CD4-positive, alpha-beta T cell treated with Interleukin-1 beta for 1 hour (primary cell): ENCODE results near the gene LMCD1.

Experiments used
- DNase-seq, 2 donors: peaks; one replicate each; pipeline ENCODE4 v3.0.0-alpha.2; 2020 to 2022

LMCD1 gene, protein sequence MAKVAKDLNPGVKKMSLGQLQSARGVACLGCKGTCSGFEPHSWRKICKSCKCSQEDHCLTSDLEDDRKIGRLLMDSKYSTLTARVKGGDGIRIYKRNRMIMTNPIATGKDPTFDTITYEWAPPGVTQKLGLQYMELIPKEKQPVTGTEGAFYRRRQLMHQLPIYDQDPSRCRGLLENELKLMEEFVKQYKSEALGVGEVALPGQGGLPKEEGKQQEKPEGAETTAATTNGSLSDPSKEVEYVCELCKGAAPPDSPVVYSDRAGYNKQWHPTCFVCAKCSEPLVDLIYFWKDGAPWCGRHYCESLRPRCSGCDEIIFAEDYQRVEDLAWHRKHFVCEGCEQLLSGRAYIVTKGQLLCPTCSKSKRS

DNA sequence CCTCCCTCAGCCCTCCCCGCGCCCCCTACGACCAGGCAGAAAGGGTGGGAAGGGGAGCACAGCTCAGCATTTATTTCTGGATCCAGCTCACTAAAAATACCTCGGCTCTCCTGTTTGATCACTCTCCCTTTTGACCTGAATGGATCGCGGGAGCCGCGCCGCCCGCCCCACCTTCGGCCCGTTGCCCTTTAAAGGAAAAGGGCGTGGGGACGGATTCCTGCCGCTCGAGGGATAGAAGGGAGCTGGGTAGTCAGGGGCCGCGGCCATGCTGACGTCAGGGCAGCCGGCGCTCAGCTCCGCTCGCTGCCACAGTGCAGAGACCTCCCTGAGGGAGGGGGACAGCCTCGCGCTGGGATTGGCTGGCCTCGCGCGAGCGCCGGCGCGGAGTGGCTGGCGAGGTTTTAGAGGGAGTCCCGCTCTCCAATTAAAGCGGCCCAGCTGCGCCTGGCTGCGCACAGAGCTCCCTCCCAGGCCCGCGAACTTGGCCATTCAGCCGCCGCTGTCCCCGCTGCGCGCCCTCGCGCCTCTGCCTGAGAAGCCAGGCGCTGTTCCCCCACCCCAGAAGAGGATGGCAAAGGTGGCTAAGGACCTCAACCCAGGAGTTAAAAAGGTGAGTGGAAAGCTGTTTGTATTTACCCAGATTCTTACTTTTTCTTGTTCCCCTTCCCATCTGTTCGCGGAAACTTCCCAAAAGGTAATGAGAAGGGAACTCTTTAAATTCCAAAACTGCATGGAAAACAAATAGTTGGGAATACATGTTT, at the start of gene LMCD1:
LMCD1 (plus strand) TSS at position 453 of the 761 bp plus-strand sequence; CDS start at position 569, 116 bp downstream.
- DNase-seq = peak; percentile 85 to 88

DNA sequence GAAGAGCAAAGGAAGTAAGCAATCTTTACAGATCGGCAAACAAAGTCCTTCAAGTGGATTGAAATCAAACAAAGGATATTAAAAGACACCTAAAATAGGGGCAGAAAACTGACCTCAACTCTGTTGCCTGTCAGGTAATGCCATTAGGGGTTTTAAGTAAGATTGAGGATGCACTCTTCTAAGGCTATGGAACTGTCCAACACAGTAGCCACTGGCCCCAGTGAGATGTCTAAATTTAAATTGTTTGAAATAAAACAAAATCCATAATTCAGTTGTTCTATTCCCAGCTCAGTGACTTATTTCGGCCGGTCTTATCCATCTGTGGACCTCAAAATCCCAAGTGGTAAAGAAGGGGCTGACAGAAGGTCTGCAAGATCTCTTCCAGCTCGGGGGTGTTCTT, 49.5 kb upstream of the LMCD1 start:
- no peak for DNase-seq

DNA sequence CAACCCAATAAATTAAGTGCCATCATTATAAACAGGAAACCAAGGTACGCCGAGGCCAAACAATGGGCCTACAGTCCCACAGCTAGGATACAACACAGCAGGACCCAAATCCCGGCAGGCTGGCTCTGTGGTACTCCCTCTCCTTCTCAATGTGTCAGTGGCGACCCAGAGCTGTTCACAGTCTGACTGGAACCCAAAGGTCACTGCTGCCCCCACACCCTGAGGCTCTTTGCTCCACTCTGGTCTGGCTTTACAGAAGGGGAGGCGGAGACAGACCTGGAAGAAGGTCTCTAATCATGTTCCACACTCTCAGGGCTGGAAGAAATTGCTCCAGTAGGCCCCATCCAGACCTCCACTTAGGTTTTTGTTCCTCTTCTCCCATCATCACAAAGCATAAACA, 48.5 kb upstream of the LMCD1 start:
- no peak for DNase-seq

DNA sequence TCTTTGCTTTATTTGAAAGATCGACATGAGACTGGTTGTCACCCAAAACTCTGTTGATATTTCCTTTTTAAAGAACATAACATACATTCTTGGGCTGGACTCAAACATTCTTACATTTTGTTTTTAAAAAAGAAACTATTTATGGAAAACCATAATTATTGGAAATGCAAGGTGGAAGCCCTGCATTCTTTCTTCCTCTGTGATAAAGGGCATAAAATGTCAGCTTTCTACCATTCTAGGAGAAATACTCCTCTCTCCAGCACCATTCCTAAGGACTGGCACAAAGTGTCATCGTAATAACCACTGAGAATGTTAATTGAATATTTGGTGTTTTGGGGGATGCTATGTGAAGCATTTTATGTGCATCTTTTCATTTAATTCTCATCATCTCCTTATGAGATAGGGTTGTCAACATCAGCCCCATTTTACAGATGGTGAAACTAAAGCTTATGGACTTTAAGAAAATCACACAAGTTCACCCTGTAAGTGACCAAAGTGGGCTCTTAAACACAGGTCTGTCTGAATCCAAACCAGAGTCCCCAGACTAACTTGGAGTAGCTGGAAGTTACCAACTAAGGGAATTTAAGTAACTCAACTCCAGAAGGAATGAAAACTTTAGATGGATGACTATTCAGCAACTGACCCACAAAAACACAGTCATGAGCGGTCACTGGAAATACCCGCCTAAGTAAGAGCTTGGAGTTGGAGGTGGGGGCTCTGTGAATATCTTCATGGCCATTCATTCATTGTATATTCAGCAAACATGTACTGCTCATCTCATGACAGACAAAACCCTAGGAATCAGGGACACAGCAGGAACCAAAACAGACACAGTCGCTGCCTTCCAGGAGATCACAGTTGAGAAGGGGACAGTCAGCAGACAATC, 45.9 kb upstream of the LMCD1 start:
- no peak for DNase-seq

DNA sequence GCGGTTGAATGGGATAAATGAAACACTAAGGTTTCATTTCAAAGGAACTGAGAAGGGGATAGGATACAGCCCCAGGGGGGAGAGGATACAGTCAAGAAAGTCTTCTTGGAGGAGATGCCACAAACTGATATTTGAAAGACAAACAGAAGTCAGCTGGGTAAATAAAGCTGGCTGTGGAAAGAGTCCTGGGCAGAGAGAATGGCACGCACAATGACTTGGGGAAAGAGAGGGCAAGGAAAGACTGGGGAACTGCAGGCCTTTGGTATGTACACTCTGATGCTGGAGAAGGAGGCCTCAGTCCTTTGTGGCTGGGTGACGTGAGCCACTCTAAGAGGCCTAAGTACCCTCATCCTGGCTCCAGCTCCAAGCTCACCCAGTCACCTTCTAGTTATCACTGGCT, 45.2 kb upstream of the LMCD1 start:
- DNase-seq = no peak

DNA sequence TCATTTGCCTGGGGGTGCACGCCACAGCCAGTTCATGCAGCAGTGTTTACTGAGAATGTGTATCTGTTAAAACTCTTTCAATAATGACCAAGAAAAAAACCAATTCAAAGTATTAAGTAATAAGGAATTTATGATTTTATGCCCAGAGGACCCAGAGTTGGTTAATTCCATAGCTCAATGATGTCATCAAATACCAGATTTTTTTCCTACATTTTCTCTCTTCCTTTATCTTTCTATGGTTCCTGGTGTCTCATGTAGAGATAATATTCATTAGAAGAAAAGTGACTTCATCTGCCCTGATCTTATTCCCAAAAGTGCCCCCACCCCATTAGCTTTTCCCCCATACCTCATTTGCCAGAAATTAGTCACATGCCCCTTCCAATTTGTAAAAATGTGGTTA, 44.6 kb upstream of the LMCD1 start:
- DNase-seq = no peak

DNA sequence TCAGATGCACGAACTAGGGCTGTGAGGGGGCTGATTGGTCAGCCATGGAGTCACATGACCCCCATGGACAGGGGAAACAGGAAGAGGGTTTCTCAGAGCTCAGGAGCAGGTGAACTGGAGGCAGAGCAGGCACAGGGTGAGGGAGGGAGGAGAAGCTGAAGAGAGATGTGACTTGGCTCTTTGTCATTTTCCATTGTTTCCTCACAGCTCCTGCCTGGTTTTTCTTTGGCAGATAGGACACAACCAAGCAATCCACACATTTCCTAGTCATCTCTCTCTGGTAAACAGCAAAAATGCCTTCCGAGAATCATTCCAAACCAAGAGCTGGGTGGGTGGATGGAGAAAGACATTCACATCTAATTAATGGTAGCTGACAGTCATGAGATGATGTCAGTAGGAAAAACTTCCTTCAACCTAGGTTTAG, 43.4 kb upstream of the LMCD1 start:
- DNase-seq = no peak

DNA sequence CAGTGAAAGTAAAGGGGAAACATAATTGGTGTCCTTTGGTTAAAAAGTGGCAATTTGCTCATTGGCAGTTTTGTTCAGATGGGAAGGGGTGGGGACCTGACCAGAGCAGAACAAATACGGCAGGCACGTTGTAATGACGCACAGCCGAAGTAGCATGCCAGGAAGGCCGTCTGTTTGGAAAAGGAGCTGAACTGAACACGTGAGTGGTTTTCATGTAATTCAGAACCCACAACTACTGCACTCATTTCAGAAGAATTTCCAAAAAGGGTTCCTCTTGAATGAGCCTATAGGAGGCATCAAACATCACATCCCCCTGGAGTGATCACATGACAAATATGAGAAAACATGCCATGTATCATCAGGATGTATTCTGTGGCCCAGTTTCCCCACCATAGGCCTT, 42.9 kb upstream of the LMCD1 start:
- no peak for DNase-seq

DNA sequence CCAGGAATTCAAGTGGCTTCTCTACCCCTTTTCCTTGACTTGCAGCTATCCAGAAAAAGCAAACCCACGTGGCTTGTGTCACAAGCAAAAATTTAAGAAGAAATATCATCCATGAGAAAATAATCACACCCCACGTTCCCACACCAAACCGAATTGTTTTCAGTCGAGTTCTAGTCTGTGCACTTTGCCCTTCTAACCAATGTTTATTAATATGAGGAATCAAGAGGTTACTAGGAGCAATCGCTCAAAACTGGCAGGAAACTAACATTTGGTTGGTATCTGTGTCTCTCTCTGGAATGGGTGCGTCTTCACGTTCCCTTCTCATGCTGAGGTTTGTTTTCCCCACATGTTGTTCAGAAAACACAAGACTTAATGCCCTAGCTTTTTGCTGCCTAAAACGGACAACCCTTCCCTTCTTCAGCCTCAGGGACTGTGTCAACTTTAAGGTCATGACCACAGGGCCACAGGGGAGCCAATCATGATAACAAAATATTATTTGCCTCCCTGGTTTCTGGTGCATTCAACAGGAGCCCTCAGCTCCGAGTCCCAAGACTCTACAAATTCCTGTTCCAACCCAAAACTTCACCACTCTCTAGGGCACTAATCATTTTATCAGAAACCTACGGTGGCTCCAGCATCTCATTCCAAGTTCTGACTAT, 41.4 kb upstream of the LMCD1 start:
- DNase-seq = no peak

DNA sequence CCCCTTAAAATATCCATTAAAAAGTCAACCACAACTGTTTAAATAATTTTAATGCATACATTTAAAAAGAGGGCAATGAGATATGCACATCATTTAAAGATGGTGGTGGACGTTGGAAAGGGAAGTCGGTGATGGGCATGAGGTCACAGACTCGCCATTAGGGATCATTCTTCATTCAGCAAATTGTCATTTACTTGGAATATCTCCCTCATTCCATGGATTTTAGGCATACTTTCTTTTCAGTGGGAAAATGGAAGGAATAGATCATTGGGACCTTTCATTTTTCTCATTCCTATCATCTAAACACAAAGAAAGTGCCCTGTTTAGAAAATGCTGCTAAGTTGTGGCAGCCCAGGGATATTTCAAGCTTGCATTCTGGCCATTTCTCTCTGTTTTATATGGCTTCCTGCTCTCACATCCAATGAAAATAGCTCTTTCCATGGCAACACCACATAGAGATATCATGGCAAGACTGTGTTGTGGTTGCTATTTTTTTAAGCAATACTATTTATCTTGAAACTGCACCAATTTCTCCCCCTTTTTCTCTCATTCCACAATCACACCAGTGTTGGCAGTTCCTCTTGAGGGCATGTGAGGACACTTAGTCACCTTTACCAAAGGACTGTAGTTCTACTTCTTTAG, 40.7 kb upstream of the LMCD1 start:
- DNase-seq = no peak

DNA sequence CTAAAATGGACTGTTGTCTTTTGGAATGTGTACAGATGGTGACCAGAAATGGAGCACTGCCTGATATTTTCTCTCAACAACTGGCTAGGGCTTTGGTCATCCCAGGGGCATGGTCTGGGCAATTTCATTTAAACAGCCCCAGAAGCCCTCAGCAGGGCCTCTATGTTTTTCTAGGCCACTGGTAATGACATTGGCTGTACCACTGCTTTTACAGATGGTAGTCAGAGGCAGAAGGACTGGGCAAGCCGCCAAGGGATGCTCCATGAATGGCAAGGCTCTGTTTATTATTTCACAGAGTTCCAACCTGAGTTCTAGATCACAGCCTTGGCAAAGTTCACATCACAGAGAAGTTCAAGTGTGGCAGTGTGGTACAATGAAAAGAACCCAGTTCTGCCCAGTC, 37.0 kb upstream of the LMCD1 start:
- DNase-seq = no peak

DNA sequence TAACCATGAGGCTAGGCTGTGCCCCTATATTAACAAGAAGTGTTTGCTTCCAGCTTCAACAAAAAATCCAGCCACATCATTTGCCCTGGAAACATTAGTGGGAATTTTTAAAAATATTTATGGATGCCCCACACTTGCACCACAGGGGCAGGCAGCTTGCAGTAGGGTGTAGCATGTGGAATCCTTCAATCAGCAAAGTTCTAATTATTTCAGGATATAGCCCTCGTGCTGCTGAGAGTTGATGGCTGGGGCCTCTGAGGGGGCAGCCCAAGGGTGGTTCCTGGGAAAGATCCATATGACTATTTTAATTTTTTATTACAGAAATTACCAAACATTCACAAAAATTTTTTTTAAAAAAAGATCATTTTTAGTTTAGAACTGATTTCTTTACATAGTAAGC, 35.1 kb upstream of the LMCD1 start:
- DNase-seq = no peak

DNA sequence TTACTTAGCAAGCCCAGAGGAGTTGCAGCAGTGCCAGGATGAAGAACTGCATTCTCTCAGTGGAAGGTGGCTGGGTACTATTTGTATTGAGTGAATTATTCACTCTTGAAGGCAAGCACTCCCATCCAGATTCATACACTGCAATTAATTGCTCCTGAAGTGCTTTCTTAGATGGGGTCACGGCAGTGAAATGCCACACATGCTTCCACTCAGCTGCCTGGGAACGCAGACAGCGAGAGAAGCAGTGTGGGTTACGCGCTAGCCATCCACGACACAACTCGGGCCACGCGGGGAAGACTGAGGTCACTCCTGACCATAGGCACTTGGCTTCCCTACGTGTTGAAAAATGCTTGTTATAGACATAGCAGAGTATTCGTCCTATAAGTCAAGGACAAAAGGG, 30.8 kb upstream of the LMCD1 start:
- no peak for DNase-seq

DNA sequence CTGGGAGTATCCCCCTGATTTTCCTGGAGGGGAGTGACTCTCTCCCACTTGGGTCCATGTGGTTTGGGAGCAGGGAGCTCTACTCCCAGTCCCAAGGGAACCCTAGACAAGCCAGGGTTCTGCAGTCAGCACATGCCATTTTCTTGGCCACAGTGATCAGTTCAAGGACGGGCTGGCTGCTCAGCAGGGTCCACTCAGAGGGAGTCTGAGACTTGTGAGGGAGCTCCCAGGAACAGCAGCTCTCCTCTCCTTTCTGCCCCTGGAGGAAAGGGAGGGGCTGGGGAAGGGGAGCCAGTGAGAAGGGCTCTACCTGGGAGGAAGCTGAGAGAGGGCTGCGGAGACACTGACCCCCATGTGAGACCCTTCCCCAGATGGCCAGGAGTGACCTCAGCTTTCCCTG, 29.1 kb upstream of the LMCD1 start:
- no peak for DNase-seq

DNA sequence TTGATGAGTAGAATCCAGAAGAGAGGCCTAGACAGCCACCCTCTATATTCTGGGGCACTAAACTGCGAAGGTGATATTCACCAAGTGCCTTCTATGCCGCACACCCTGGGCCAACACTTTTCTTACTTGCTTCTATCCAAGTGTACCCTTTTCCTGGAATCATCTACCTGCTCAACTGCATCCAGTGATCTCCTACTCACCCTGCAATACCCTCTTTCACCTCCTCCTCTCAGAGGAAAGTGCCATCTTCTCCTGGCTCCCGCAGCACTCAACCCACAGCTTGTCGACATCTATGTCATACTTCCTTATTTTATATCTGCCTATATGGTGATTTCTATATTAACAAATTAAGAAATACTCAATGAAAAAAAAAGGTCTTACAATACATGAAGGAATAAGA, 28.6 kb upstream of the LMCD1 start:
- no peak for DNase-seq

DNA sequence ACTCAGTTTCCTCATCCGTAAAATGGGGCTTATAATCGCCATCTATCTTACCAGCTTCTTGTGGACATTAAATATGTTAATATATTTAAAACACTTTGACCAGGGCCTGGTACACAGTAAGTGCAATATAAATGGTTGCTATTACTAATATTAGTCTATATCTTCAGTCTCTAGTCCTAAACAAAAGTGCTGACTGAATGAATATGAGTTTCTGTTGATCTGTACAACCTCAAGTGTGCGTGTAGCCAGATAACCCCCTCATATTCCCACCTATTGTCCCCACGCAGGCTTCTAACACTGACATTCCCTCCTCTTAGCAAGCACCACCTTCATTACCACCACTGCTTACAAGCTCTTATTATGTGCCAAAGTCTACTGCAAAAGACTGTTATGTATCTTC, 27.6 kb upstream of the LMCD1 start:
- DNase-seq = no peak

DNA sequence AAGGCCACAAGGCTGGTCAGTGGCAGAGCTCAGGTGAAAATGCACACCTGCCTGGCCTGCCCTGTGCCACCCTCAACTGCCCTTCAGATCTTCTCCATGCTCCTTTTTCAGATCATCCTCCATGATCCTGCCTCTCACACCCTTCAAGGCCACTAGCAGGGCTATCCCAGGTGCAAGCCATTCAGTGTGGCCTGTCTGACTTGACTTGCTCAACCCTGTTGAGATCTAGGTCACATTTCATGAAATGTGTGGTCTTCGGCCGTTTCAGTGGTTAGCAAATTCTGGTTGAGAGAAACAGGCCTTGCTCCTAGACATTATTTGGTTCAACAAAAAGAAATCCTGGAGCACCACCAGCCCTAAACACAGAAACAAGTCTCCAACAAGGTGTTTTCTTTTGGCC, 26.6 kb upstream of the LMCD1 start:
- no peak for DNase-seq

DNA sequence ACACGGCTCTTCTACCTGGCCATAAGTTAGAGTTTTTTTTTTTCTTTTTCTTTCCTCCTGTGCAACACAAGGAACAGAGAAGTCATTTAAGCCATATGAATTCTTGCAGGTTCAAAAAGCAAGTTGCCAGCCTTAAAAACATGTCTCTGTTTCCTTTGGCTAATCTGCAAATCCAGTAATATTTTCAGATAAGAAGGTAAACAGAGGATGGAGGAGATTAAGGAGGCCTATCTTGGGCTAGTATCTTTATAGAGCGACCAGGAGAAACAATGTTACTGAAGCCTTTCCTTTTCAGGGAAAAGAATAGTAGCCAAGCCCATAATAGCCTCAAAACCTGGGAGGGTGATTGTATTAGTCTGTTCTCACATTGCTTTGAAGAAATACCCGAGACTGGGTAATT, 20.9 kb upstream of the LMCD1 start:
- no peak for DNase-seq

DNA sequence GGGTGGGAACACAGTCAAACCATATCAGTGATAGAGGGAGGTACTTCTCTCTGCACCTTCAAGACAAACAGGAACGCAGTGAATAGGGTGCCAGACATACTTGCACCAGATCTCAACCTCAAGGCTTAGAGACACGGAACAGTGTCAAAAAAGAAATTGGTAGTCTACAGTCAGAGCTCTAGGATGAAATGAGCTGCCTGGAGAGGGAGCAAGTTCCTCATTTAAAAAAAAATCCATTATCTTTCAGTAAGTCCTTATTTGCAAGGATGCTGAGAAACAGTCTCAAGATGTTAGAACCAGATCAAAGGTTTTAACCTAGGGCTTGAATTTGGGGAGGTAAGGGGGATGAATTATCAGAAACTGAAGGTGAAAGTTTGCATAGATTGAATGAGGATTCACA, 20.2 kb upstream of the LMCD1 start:
- DNase-seq = no peak

DNA sequence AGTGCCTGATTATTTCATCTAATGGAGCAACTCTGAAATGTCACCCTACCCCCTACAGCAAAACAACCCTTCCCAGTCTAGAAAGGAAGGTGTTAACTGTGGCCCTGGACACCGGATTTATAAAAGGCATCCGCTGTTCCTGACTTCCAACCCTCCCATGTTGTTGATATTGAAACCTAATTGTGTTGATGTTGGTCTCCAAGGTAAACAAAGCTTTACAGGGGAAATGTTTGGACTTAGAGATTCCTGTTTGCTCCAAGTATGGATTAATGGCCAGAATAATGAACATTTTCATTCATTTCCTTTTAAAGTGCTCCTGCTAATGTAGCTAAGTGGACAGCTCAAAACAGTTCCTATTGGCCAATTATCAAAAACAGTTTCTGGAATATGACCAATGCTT, 19.4 kb upstream of the LMCD1 start:
- DNase-seq = no peak

DNA sequence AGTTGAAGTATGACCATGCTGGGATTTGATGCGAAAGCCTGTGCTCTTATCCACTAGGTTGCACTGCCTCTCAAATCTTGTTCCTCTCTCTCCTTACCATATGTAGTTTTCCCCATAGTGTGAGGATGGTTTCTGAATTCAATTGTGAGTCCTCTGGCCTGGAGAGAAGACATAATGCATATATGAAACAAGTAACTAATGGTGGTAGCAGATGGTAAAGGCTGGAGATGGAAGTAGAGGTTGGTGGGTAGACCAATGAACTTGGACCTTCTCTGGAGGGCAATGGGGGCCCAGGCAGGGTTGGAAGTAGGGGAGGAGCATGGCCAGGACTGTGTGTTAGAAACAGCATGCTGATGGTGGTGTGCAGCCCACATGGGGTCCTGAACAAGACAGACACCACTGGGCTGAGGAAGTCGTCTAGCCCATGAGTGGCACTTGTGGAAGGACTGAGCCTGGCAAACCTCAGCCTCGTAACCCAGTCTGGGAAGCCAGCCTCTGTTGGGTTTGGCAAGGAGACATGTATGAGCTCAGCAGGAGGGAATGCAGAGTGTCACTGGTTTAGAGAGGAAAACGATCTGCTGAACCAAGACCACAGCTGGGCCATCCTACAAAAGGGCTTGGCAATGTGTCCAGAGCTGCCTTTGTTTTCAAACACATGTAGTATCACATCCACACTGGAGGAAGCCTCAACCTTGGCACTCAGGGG, 18.5 kb upstream of the LMCD1 start:
- no peak for DNase-seq
